NCI-H1092 (cell line): Measurements from ENCODE around the gene SPSB4.
"Not testable (repeated sequence)": the region's sequence is repeated elsewhere in the genome, so short reads cannot be mapped to it uniquely, and the experiment has no call there.

Experiments
- DNase-seq: peaks from one replicate; lab custom pipeline; 2025; lab: John Stamatoyannopoulos, UW

The SPSB4 gene

DNA sequence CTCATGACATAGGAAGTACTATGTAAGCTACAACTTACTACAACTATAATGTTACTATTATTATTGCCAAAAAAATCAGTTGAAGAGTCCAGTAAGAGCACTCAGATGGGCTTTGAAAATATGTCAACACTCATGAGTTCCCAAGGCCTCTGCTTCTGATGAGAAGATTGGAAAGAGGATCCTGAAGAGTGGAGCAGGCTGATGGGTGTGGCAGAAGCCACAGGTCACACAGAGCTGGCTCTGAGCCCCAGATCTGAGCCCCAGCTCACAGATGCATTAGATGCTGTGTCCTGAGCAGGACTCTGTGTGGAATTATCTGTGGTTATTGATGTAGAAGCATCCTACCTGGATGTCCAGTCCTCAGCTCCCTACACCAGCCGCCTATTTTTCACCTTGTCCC, 65.6 kb downstream of the SPSB4 start:
- no peak for DNase-seq

DNA sequence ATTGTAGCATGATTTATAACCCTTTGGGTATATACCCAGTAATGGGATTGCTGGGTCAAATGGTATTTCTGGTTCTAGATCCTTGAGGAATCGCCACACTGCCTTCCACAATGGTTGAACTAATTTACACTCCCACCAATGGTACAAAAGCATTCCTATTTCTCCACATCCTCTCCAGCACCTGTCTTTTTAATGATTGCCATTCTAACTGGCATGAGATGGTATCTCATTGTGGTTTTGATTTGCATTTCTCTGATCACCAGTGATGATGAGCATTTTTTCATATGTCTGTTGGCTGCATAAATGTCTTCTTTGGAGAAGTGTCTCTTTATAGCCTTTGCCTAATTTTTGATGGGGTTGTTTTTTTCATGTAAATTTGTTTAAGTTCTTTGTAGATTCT, 66.8 kb downstream of the SPSB4 start:
- DNase-seq = not testable (repeated sequence)

DNA sequence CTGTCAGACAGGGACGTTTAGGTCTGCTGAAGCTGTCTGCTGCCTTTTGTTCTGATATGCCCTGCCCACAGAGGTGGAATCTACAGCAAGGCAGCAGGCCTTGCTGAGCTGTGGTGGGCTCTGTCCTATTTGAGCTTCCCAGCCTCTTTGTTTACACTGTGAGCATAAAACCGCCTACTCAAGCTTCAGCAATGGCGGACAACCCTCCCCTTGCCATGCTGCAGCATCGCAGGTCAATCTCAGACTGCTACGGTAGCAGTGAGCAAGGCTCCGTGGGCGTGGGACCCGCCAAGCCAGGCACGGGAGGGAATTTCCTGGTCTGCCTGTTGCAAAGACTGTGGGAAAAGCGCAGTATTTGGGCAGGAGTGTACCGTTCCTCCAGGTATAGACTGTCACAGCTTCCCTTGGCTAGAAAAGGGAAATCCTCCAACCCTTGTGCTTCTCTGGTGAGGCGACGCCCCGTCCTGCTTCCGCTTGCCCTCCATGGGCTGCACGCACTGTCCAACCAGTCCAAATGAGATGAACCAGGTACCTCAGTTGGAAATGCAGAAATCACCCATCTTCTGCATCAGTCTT, 71.4 kb downstream of the SPSB4 start:
- DNase-seq = no peak

GRCh38 chr3:141123677-141124410, 72.7 kb downstream of the SPSB4 start:
- DNase-seq = no peak

DNA sequence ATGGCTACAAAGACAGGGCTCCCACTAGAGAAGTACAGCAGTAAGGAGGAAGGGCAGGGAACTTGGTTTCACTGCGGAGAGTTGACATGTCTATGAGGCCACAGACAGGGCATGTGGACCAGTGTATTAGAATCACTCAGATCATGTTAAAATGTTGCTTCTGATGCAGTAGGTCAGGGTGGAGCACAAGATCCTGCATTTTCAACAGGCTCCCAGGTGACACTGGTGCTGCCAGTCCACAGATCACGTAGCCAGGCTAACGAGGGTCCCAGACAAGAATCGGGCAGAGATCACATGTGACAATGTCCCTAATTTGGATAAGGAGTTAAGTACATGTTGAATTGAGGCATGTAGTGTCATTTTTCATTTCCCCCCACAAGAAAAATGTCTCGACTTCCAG, 73.6 kb downstream of the SPSB4 start:
- DNase-seq = no peak

DNA sequence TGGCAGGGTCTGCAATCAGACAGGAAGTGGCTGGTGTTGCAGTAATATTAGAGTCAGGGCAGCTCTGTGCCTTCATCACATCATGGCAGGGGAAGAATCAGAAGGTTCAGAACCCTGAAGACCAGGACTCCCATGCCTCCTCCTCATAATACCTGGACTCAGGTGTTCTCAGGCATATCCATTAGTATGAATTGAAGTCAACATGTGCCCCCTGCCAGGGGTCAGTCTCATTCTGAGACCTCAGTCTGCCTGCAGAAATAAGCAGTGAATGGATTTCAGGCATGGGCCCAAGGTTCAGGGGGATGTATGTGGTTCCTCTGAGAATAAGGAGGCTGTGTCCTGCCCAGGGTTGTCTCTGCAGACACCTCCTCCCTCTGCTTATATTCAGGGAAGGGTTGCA, 74.2 kb downstream of the SPSB4 start:
- no peak for DNase-seq

DNA sequence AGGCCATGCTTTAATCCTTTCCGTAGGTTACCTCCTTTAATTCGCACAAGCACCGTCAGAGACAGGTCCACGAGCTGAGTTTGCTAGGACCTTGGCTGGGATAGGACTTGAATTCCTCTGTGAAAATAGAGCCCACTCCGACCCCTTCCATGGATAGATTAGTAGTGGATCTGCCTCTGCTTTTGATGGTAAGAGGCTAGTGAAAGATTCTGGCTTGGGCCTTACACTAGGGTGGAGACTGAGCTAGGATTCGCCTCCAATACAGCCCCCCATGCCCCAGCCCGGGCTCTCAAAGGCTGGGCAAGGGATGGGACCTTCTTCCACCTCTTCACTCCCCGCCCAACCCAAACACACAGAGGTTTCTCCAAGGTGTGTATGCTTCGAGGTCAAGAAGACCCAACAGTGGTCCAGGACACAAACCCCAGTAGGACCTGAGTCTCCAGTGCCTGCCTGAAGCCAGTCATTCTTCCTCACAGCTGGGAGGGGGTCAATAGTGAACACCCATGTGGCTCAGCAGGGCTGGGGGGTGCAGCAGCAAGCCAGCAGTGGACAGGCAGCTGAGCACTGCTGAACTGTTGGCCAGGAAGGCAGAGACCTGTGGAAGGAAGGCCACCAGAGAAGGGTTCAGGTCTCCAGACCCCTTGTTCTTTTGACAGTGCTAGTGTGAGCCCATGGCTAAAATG, 75.7 kb downstream of the SPSB4 start:
- DNase-seq = no peak

DNA sequence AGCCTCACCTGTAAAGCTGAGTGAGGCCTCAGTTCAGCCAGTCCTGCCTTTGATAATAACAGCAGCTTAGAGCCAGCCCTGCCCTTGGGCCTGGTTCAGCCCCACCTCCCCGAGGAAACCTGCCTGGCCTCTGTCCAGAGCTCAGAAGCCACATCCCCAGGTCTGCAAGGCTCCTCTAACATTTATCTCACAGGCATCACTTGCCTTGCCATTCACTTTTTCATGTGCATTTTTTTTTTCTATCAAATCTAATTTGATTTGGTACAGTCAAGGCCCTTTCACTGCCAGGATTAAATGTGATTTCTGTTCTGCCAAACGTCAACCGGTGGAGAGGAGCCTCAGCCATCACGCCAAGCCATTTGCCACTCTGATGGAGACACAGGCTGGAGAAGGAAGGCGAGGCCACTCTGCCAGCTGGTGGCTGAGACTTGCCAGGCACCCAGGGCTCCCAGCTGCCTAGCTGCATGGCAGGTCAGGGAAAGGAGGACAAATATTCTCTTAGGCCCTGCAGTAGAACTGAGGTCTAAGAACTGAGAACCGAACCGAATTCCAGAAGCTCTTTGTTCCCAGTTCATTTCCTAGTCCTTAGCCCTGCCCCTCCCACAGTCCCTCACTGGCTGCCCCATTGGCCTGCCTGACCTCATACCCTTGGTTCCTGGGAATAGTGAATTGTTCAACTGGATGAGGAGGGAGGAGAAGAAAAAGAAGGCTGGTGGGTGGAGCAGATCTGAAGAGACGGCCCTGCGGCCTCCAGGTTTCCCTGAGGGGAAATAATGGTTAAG, 76.4 kb downstream of the SPSB4 start:
- DNase-seq = no peak

- no peak for DNase-seq
These were observed 77.1 kb downstream of the SPSB4 start for GRCh38 chr3:141128126-141128777.

DNA sequence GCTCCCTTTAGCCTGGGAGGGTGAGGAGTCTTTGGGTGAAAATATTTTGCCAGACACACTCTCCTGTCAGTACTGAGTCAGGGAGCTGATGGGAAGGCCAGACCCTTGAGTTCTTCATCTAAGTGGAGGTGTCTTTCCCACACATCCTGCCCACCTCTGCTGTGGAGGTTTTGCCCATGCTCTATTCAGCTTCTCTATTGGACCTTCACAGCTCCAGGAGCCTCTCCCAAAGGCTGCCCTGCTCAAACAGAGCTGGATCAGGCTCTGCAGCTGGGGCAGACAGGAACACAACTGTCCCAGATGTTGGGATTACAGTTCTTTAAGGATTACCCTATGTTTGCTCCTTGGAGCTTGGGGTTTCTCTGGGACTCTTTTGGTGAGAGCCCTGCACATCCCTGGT, 77.9 kb downstream of the SPSB4 start:
- DNase-seq = no peak

DNA sequence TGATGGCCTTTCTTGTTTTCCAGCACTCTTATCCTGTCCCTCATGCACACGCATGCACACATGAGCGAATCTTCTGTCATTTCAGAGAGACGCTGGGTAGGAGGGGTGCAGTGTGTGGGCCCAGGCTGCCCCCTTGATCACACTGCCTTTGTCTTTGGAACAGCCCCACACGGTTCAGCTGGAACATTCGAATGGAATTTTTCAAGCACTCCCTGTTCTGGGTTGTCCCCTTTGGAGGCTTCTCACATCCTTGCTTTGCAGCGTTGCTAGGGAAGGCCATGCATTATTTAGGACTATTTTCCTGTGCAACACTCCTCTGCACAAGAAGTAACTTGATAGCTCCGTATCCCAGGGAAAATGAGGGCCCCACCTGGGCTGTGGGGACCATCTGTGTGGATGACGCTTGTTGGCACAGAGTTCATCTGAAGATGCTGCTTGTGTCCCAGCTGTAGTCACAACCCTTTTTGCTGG, 78.4 kb downstream of the SPSB4 start:
- DNase-seq = peak; percentile 30

DNA sequence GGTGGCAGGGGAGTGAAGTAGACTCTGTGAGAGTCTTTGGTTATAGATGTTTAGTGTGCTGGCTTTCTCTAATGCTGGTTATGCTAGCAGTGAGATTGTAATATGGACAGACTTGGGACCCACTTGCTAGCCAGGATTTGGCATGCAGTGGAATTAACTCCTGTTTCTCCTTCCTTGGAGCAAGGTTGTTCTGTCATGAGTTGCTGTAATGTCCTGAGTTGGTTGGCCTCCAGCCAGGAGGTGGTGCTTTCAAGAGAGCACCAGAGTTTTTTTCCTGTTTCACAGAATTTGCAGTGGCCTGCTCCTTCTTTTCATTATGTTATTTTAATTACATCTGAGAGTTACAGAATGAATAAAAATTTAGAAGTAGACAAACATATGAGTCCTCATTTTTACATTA, 92.4 kb downstream of the SPSB4 start:
- DNase-seq = no peak

GRCh38 chr3:141146979-141147470, 95.9 kb downstream of the SPSB4 start:
- DNase-seq = no peak

- DNase-seq = no peak
These were observed 96.5 kb downstream of the SPSB4 start for GRCh38 chr3:141147657-141148056.

DNA sequence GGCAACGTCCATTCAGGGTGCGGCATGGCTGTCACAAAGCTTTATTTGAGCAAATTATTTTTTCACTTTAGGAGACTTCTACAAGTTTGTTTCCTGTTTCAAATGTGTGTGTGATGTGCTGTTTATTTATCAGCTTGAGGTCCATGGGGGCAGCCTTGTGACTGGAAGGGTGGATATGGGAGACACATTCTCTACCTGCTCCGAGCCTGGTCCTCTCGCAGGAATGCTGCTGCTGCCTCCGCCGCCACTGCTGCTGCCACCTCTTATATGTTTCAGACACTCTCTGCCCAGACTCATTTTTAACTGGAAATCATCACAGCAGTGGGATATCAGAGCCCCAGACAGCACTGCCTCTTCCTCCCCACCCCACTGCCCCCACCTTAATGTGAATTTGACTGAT, 97.0 kb downstream of the SPSB4 start:
- no peak for DNase-seq

DNA sequence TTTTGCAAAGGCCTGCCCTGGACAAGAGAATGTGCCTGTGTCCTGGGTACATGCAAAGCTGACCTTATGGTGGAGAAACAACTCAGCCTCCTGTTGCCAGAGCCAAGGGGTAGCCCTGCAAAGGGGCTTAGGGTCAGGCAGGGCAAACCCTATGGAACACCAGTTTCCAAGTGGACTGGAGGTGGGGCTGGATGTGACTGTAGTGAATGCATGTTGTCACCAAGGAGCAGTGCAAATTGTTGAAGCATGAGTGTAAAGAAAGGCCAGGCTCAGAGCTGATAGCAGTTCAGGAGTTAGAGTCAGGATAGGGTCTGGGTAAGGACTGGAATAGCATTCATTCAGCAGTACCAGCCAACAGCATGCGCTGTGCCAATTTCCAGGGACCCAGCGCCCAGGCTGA, 97.6 kb downstream of the SPSB4 start:
- no peak for DNase-seq

DNA sequence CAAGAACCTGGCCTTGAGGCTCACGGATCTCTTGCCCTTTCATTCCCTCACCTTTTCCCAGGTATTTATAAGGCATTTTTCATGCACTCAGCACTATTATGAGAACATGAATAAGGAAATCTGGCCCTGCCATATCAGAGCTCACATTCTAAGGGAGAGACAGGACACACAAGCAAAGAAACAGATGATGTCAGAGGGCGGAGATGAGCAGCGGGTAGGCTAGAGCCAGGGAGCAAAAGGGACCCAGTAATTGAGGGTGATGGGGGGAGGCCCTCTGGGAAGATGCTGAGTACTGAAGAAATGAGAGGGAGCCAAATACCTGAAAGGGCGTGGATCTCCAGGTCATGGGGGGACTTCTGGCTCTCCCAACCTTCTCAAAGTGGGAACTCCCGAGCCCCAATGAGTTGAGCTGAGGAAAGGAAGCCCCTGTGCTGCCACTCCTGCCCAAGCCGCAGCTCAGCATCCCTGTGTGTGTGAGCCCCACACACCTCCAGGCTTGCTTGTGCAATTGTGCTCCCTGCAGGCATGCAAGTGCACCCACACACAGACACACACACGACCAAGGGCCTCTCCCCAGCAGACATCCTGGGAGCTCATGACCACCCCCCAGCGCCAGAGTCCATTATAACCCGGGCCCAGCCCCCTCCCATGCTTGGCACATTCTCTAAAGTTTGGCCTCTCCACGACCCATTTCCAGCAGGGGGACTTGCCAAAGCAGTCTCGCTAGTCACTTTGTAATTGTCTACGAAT, 99.1 kb downstream of the SPSB4 start:
- DNase-seq = no peak

DNA sequence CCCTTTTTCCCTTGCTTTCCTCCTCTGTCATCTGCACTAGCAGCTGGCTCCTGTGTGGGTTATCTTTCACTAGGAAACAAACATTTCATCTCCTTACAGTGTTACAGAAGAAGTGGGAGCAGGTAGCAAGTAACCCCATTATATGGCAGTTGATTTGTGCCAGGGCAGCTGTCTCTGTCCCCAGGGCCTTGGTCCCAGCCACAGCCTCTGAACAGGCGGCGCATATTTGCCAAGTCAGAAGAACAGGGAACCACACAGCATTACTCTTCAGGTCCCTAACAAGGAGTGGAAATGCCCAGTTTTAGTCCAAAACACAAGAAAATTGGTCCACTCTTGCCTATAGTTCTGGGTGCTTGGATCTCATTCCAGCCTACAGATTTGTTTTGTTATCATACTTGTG, 99.8 kb downstream of the SPSB4 start:
- no peak for DNase-seq

- DNase-seq = no peak
These were observed 100.3 kb downstream of the SPSB4 start for GRCh38 chr3:141151439-141151838.

DNA sequence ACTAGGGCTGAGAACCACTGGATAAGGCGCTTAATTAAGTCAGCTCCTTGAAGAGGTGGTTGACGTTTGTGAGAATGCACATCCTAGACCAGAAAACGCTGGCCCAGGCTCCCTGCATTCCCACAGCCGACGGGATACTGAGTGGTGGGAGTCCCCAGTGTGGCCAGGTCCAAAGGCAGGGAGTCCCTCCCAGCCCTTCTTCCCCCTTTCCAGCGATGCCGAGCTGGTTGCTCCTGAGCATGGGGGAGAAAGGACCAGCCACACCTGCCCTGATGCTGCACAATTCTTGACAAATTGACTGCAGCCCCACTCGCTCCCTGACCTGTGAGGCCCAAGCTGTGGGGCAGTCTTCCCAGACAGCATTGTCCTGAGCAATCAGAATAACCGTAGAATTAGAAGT, 101.0 kb downstream of the SPSB4 start:
- no peak for DNase-seq
